Mesothelial cell of epicardium (in vitro differentiated cells): ENCODE results near the gene CCR6. TPM values are rescaled to one million over a fixed set of nuclear protein-coding genes. Genes with fewer than 3 reads are reported as not detected.
A peak's percentile ranks its signal among the peaks of the same experiment; 100 is the strongest.

Experiments used
- DNase-seq, 2 experiments: peaks; one replicate each; pipeline ENCODE4 v3.0.0; 2021; ENCODE audit warnings: low spot score in 2 of 2; ENCODE audit not compliant: unreplicated experiment in 2 of 2
- H3K27ac Mint-ChIP-seq: 2 replicates; pipeline ENCODE4 v1.8.0; 2021; ENCODE audit warnings: mixed read lengths
- H3K27me3 Mint-ChIP-seq: 2 replicates; pipeline ENCODE4 v1.8.0; 2021; ENCODE audit warnings: low read depth, mixed read lengths
- H3K36me3 Mint-ChIP-seq: 2 replicates; pipeline ENCODE4 v1.8.0; 2021; ENCODE audit warnings: mixed read lengths
- H3K4me1 Mint-ChIP-seq: 2 replicates; pipeline ENCODE4 v1.8.0; 2021; ENCODE audit warnings: mixed read lengths
- H3K4me3 Mint-ChIP-seq: 2 replicates; pipeline ENCODE4 v1.8.0; 2021; ENCODE audit warnings: mild to moderate bottlenecking, moderate library complexity, mixed read lengths
- H3K9me3 Mint-ChIP-seq: 2 replicates; pipeline ENCODE4 v1.8.0; 2021; ENCODE audit warnings: mixed read lengths
- CTCF ChIP-seq: fragments of 200-600 bp; sonication (generic); IDR thresholded peaks from one replicate; pipeline ENCODE4 v1.5.0; 2021; ENCODE audit warnings: antibody characterized with exemption; ENCODE audit not compliant: unreplicated experiment
- total RNA-seq: library from RNA; stranded (reverse); gene quantifications from 3 replicates; pipeline ENCODE4 v1.2.1, GENCODE V29; 2021

CCR6 gene
- total RNA-seq, 1 donor from 2014 or later: not detected

GRCh38 chr6:167129562-167129961 lies 6.7 kb downstream of the CCR6 start:
- no peaks in the 10 kb centered on the region for H3K27me3 Mint-ChIP-seq
- H3K4me3 Mint-ChIP-seq: no peak overlapping the region
- no peak for TF ChIP-seq CTCF
- H3K4me1 Mint-ChIP-seq: peaks cover 8% of the 10 kb centered on the region
- H3K27ac Mint-ChIP-seq: peak overlapping the region; percentile 12
- no peak for DNase-seq
- H3K36me3 Mint-ChIP-seq: no peaks in the 10 kb centered on the region
- no peaks in the 10 kb centered on the region for H3K9me3 Mint-ChIP-seq

GRCh38 chr6:167130008-167130677 lies 7.2 kb downstream of the CCR6 start:
- H3K27ac Mint-ChIP-seq: no peak overlapping the region
- peaks cover 8% of the 10 kb centered on the region for H3K4me1 Mint-ChIP-seq
- H3K4me3 Mint-ChIP-seq: no peak overlapping the region
- no peak for DNase-seq
- TF ChIP-seq CTCF: no peak
- no peaks in the 10 kb centered on the region for H3K27me3 Mint-ChIP-seq
- no peaks in the 10 kb centered on the region for H3K36me3 Mint-ChIP-seq
- H3K9me3 Mint-ChIP-seq: no peaks in the 10 kb centered on the region

- no peak for DNase-seq
- Mint-ChIP-seq H3K27me3 (no peaks in the 10 kb centered on the region), H3K36me3 (no peaks in the 10 kb centered on the region), H3K9me3 (no peaks in the 10 kb centered on the region), H3K4me1 (peaks cover 8% of the 10 kb centered on the region), H3K4me3 (no peak overlapping the region), H3K27ac (no peak overlapping the region)
- no peak for TF ChIP-seq CTCF
Observed at GRCh38 chr6:167130712-167131684, 8.1 kb downstream of the CCR6 start.

- no peaks in the 10 kb centered on the region for H3K9me3 Mint-ChIP-seq
- no peaks in the 10 kb centered on the region for H3K36me3 Mint-ChIP-seq
- no peak overlapping the region for H3K27ac Mint-ChIP-seq
- no peak for TF ChIP-seq CTCF
- H3K27me3 Mint-ChIP-seq: no peaks in the 10 kb centered on the region
- no peak overlapping the region for H3K4me3 Mint-ChIP-seq
- peaks cover 7% of the 10 kb centered on the region for H3K4me1 Mint-ChIP-seq
- no peak for DNase-seq
Observed at GRCh38 chr6:167134448-167135328, 11.8 kb downstream of the CCR6 start.

GRCh38 chr6:167136376-167136775 lies 13.5 kb downstream of the CCR6 start:
- TF ChIP-seq CTCF: no peak
- no peak overlapping the region for H3K4me3 Mint-ChIP-seq
- H3K9me3 Mint-ChIP-seq: no peaks in the 10 kb centered on the region
- peaks cover 1% of the 10 kb centered on the region for H3K27me3 Mint-ChIP-seq
- H3K36me3 Mint-ChIP-seq: no peaks in the 10 kb centered on the region
- H3K27ac Mint-ChIP-seq: no peak overlapping the region
- H3K4me1 Mint-ChIP-seq: peaks cover 7% of the 10 kb centered on the region
- no peak for DNase-seq
